SK-N-SH (cell line): ENCODE measurements around the gene TIMM17A. TPM values are rescaled to one million over a fixed set of nuclear protein-coding genes. Genes with fewer than 3 reads are reported as not detected.

ENCODE experiments used
- CTCF ChIA-PET: fragments of 300-600, 350-600 bp; formaldehyde crosslinking; extraction: SDS; loops from one replicate; lab custom pipeline; 2021; lab: Yijun Ruan, JAX
- POLR2A ChIA-PET: fragments of 350-600 bp; sonication (Branson Sonifier 250); formaldehyde crosslinking; extraction: SDS; loops from one replicate; lab custom pipeline; 2020; ENCODE audit warnings: antibody characterized with exemption, inconsistent platforms; lab: Yijun Ruan, JAX
- DNase-seq: peaks from one replicate; pipeline ENCODE4 v3.0.0; 2012
- H2AFZ ChIP-seq: fragments of 200-600 bp; sonication (generic); 2 replicates; pipeline ENCODE4 v1.8.1; 2016; ENCODE audit warnings: antibody characterized with exemption, mild to moderate bottlenecking, low read depth
- H3F3A ChIP-seq: fragments of 200-600 bp; sonication (generic); replicated peaks from 2 replicates; pipeline ENCODE3; 2016; ENCODE audit warnings: antibody characterized with exemption, mild to moderate bottlenecking; ENCODE audit not compliant: insufficient read depth
- H3K27ac ChIP-seq, 2 experiments: fragments of 200-500 bp in 1 of 2; fragments of 200-600 bp in 1 of 2; sonication (Bioruptor generic) in 1 of 2; sonication (generic), shearing (Covaris generic) in 1 of 2; 2 replicates each; pipeline versions ENCODE4 v1.5.1 to v1.6.1; 2014 to 2016; ENCODE audit warnings: low read depth in 2 of 2, inconsistent platforms in 1 of 2, low read length in 1 of 2, mild to moderate bottlenecking in 1 of 2, mixed read lengths in 1 of 2
- H3K27me3 ChIP-seq: fragments of 200-600 bp; sonication (generic), shearing (Covaris generic); 2 replicates; pipeline ENCODE4 v1.6.1; 2016; ENCODE audit warnings: mixed run types; ENCODE audit not compliant: insufficient read depth
- H3K36me3 ChIP-seq, 2 experiments: fragments of 200-500 bp in 1 of 2; fragments of 200-600 bp in 1 of 2; sonication (Bioruptor generic) in 1 of 2; sonication (generic) in 1 of 2; replicated peaks in 1 of 2; 2 replicates each; pipeline versions ENCODE3 to v1.5.1; 2014 to 2016; ENCODE audit warnings: low read length in 1 of 2, mild to moderate bottlenecking in 1 of 2; ENCODE audit not compliant: insufficient read depth in 2 of 2, control insufficient read depth in 1 of 2
- H3K4me1 ChIP-seq, 2 experiments: fragments of 200-500 bp in 1 of 2; fragments of 200-600 bp in 1 of 2; sonication (Bioruptor generic) in 1 of 2; sonication (generic), shearing (Covaris generic) in 1 of 2; 2 replicates each; pipeline versions ENCODE4 v1.5.1 to v1.6.1; 2014 to 2016; ENCODE audit warnings: low read depth in 1 of 2, low read length in 1 of 2, mixed run types in 1 of 2; ENCODE audit not compliant: insufficient read depth in 2 of 2, control insufficient read depth in 1 of 2
- H3K4me2 ChIP-seq: fragments of 200-600 bp; sonication (generic), shearing (Covaris generic); 2 replicates; pipeline ENCODE4 v1.6.1; 2017; ENCODE audit warnings: mixed run types
- H3K4me3 ChIP-seq, 2 experiments: fragments of 200-500 bp in 1 of 2; fragments of 200-600 bp in 1 of 2; sonication (Bioruptor generic) in 1 of 2; sonication (generic), shearing (Covaris generic) in 1 of 2; 2 replicates each; pipeline versions ENCODE4 v1.5.1 to v1.8.1; 2014 to 2016; ENCODE audit warnings: low read depth in 2 of 2, inconsistent platforms in 1 of 2, low read length in 1 of 2, mild to moderate bottlenecking in 1 of 2, mixed read lengths in 1 of 2, moderate library complexity in 1 of 2
- H3K79me2 ChIP-seq: fragments of 200-600 bp; sonication (generic); 2 replicates; pipeline ENCODE4 v1.8.1; 2017; ENCODE audit warnings: mild to moderate bottlenecking; ENCODE audit not compliant: insufficient read depth
- H3K9ac ChIP-seq: fragments of 200-600 bp; sonication (generic); 2 replicates; pipeline ENCODE4 v1.6.1; 2017; ENCODE audit warnings: mixed run types
- H3K9me2 ChIP-seq: fragments of 200-600 bp; sonication (generic); 2 replicates; pipeline ENCODE4 v1.6.1; 2017; ENCODE audit warnings: mixed run types
- H3K9me3 ChIP-seq: fragments of 200-600 bp; sonication (generic); 2 replicates; pipeline ENCODE4 v1.6.1; 2017; ENCODE audit warnings: mixed run types, mild to moderate bottlenecking, moderate library complexity
- H4K20me1 ChIP-seq: fragments of 200-600 bp; sonication (generic); 2 replicates; pipeline ENCODE4 v1.6.1; 2017; ENCODE audit warnings: mild to moderate bottlenecking, mixed run types; ENCODE audit not compliant: insufficient read depth
- CTCF ChIP-seq: fragments of 200-600 bp; sonication (generic); IDR thresholded peaks from 2 replicates; pipeline ENCODE4 v1.6.1; 2017; ENCODE audit warnings: antibody characterized with exemption, mild to moderate bottlenecking, moderate library complexity
- ELF1 ChIP-seq: IDR thresholded peaks from 2 replicates; pipeline ENCODE4 v1.4.0; 2012
- FOXM1 ChIP-seq: IDR thresholded peaks from 2 replicates; pipeline ENCODE4 v1.4.0; 2012; ENCODE audit warnings: low read depth, mild to moderate bottlenecking
- GABPA ChIP-seq: IDR thresholded peaks from 2 replicates; pipeline ENCODE4 v1.4.0; 2012; ENCODE audit warnings: low read depth, mild to moderate bottlenecking
- MXI1 ChIP-seq: IDR thresholded peaks from 2 replicates; pipeline ENCODE4 v1.6.1; 2012; ENCODE audit warnings: mild to moderate bottlenecking, low read depth, low read length, improper control_type of control experiment
- POLR2AphosphoS5 ChIP-seq: IDR thresholded peaks from 2 replicates; pipeline ENCODE4 v1.6.1; 2012; ENCODE audit warnings: low read depth, low read length
- RAD21 ChIP-seq: IDR thresholded peaks from 2 replicates; pipeline ENCODE4 v1.6.1; 2012; ENCODE audit warnings: mild to moderate bottlenecking, low read length
- RCOR1 ChIP-seq: fragments of 150-350 bp; IDR thresholded peaks from 2 replicates; pipeline ENCODE4 v1.6.1; 2017; ENCODE audit warnings: antibody characterized with exemption, low read length
- RFX5 ChIP-seq: IDR thresholded peaks from 2 replicates; pipeline ENCODE4 v1.6.1; 2012; ENCODE audit warnings: mild to moderate bottlenecking, improper control_type of control experiment, low read length
- RXRA ChIP-seq: IDR thresholded peaks from 2 replicates; pipeline ENCODE4 v1.4.0; 2012; ENCODE audit warnings: low read depth, mild to moderate bottlenecking, borderline replicate concordance
- SIN3A ChIP-seq: IDR thresholded peaks from 2 replicates; pipeline ENCODE4 v1.6.1; 2012; ENCODE audit warnings: low read depth, mild to moderate bottlenecking, low read length, moderate library complexity, borderline replicate concordance
- TAF1 ChIP-seq: IDR thresholded peaks from 2 replicates; pipeline ENCODE4 v1.6.1; 2012; ENCODE audit warnings: low read depth, mild to moderate bottlenecking, low read length, moderate library complexity, borderline replicate concordance
- TCF12 ChIP-seq: IDR thresholded peaks from 2 replicates; pipeline ENCODE4 v1.4.0; 2012
- YY1 ChIP-seq: IDR thresholded peaks from 2 replicates; pipeline ENCODE4 v1.4.0; 2012; ENCODE audit warnings: low read depth, mild to moderate bottlenecking
- WGBS: methylation state at CpG from one replicate; pipeline ENCODE4 v1.1.6; 2017; ENCODE audit warnings: low lambda C conversion rate; 5-methylcytosine and 5-hydroxymethylcytosine counted together
- polyA plus RNA-seq, 3 experiments: library from polyadenylated mRNA; depleted of rRNA; stranded (reverse); fragments of >200 nt; gene quantifications; 2 replicates each; pipeline ENCODE4 v1.2.3, GENCODE V29; 2012
- TF ChIP-seq, protein P1 (sequence below): fragments of 150-350 bp; IDR thresholded peaks from 2 replicates; pipeline ENCODE4 v1.6.1; 2017; ENCODE audit warnings: antibody characterized with exemption, low read length, low read depth, borderline replicate concordance
- TF ChIP-seq, protein P2 (sequence below): IDR thresholded peaks from 2 replicates; pipeline ENCODE4 v1.4.0; 2012; ENCODE audit warnings: low read depth, borderline replicate concordance
- TF ChIP-seq, protein P3 (sequence below): IDR thresholded peaks from 2 replicates; pipeline ENCODE4 v1.6.1; 2012; ENCODE audit warnings: mild to moderate bottlenecking, low read depth, low read length, moderate library complexity

TIMM17A gene
- polyA plus RNA-seq, 1 of the 3 experiments (the other 2 are of a cell fraction) = 33.6 TPM

DNA sequence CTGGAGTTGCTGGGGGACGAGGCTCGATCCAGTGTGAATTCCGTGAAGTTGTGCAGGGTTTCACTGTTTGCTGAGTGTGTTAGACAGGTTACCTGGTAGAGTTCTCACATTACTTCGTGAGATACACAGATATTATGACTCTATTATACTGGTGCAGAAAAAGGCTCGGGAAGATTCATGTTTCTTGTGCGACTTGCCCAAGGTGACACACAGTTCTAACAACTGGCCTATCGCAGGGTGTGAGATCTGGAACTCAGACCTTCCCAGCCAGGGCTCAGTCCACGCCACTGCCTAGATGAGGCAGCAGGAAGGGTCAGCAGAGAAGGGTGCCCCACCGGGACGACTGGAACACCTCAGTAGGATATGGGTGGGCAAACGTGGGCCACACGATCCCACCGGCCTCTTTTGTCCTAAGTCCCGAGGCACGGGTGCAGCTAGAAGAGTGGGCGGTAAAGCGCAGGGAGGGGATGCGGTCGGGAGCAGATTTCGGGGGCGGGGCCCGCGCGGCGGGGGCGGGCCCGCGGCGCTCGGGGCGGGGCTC, 26.8 kb downstream of the TIMM17A start:
- peaks cover 0 to 2% of the 10 kb centered on the region in 2 experiments for H3K36me3 ChIP-seq
- peaks cover 43% of the 10 kb centered on the region for H3K79me2 ChIP-seq
- H3F3A ChIP-seq = peaks cover 4% of the 10 kb centered on the region
- peak overlapping the region; percentile 32; the same call in 1 of the 2 replicates for H3K9ac ChIP-seq
- peaks cover 0 to 8% of the 10 kb centered on the region in 2 experiments; a peak in 2 of 4 replicates for H3K4me1 ChIP-seq
- TF ChIP-seq, protein P1, sequence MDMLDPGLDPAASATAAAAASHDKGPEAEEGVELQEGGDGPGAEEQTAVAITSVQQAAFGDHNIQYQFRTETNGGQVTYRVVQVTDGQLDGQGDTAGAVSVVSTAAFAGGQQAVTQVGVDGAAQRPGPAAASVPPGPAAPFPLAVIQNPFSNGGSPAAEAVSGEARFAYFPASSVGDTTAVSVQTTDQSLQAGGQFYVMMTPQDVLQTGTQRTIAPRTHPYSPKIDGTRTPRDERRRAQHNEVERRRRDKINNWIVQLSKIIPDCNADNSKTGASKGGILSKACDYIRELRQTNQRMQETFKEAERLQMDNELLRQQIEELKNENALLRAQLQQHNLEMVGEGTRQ = no peak
- TF ChIP-seq FOXM1 = no peak
- no peak for TF ChIP-seq RCOR1
- TF ChIP-seq RAD21 = no peak
- no peak for TF ChIP-seq YY1
- no peak for TF ChIP-seq RXRA
- TF ChIP-seq, all 33 proteins: peak for 0
- CTCF ChIA-PET = interaction anchor here (0.6 to 9.6 kb wide), 9 partner anchors 9 to 139 kb away, joined by 3 to 58 read pairs (median 6); partner anchors contain the start of gene SHISA4
- Histone ChIP-seq H3K4me3 (peak overlapping the region; percentile 67 to 69), H3K27ac (peak overlapping the region; percentile 23 to 66; a peak in 2 of 4 replicates), H3K9me2 (no peaks in the 10 kb centered on the region), H3K27me3 (no peaks in the 10 kb centered on the region), H3K9me3 (no peaks in the 10 kb centered on the region), H3K4me2 (peak overlapping the region; percentile 72; the same call in 1 of the 2 replicates), H4K20me1 (peaks cover 12% of the 10 kb centered on the region), H2AFZ (peak overlapping the region; percentile 69; the same call in 1 of the 2 replicates)
- 54% methylated on average over 11 of the region's 31 CpGs for whole genome bisulfite sequencing
- DNase-seq = peak; percentile 95
- POLR2A ChIA-PET = interaction anchor here (1.0 kb wide), 1 partner anchor 90 kb away, joined by 5 read pairs; no protein-coding TSS in a partner anchor

DNA sequence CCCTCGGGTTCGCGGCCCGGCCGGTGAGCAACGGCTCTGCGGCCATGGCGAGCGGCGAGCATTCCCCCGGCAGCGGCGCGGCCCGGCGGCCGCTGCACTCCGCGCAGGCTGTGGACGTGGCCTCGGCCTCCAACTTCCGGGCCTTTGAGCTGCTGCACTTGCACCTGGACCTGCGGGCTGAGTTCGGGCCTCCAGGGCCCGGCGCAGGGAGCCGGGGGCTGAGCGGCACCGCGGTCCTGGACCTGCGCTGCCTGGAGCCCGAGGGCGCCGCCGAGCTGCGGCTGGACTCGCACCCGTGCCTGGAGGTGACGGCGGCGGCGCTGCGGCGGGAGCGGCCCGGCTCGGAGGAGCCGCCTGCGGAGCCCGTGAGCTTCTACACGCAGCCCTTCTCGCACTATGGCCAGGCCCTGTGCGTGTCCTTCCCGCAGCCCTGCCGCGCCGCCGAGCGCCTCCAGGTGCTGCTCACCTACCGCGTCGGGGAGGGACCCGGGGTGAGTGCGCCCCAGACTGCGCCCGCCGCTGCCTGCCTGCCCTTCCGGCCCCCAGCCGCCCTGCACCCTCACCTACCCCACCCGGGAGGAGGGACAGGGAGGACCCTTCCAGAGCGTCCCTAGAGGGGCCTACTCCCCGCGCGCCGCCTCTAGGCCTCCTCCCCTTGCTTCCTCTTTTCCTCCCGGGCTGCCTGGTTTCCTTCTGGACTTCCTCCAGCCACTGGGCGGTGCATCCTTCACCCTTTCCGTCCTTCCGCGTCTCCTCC, 27.5 kb downstream of the TIMM17A start, which contains the start of gene RNPEP:
Gene RNPEP (plus strand): TSS at position 26 of the 757 bp plus-strand sequence. CDS start 19 bp downstream, at position 45.
- DNase-seq = peak; percentile 82
- POLR2A ChIA-PET = interaction anchor here (0.9 to 1.0 kb wide), 3 partner anchors 24 to 91 kb away, joined by 3 to 5 read pairs (median 3); no protein-coding TSS in a partner anchor

More for the DNA sequence above, 27.5 kb downstream of the TIMM17A start, which contains the start of gene RNPEP:
- H3K4me3 ChIP-seq = peak within 1 kb of the TSS; percentile 67 to 69
- CTCF ChIA-PET = interaction anchor here (0.6 to 9.6 kb wide), 10 partner anchors 10 to 152 kb away, joined by 3 to 58 read pairs (median 6); partner anchors contain the start of gene SHISA4
- H3K27ac ChIP-seq = peak within 1 kb of the TSS; percentile 66 to 78
- H3K9me3 ChIP-seq = no peaks in the 10 kb centered on the region
- H3K9ac ChIP-seq = peak within 1 kb of the TSS; percentile 62
- peak within 1 kb of the TSS; percentile 72 for H3K4me2 ChIP-seq
- peaks cover 0 to 8% of the 10 kb centered on the region in 2 experiments; a peak in 2 of 4 replicates for H3K4me1 ChIP-seq
- peaks cover 48% of the 10 kb centered on the region for H3K79me2 ChIP-seq
- H3K27me3 ChIP-seq = no peaks in the 10 kb centered on the region
- H3F3A ChIP-seq = peaks cover 4% of the 10 kb centered on the region
- H2AFZ ChIP-seq = peak within 1 kb of the TSS; percentile 69
- H4K20me1 ChIP-seq = peaks cover 12% of the 10 kb centered on the region
- no peaks in the 10 kb centered on the region for H3K9me2 ChIP-seq
- 0% methylated on average over 9 of the region's 80 CpGs for WGBS
- H3K36me3 ChIP-seq = peaks cover 0 to 2% of the 10 kb centered on the region in 2 experiments
- TF ChIP-seq SIN3A = peak; percentile 68; the same call in 1 of the 2 replicates
- TF ChIP-seq CTCF = peak; percentile 22; the same call in 1 of the 2 replicates
- peak; percentile 69 for TF ChIP-seq GABPA
- TF ChIP-seq, protein P2, sequence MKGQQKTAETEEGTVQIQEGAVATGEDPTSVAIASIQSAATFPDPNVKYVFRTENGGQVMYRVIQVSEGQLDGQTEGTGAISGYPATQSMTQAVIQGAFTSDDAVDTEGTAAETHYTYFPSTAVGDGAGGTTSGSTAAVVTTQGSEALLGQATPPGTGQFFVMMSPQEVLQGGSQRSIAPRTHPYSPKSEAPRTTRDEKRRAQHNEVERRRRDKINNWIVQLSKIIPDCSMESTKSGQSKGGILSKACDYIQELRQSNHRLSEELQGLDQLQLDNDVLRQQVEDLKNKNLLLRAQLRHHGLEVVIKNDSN = no peak
- TF ChIP-seq TAF1 = peak; percentile 76; the same call in 1 of the 2 replicates
- no peak for TF ChIP-seq TCF12
- peak; percentile 67 for TF ChIP-seq POLR2AphosphoS5
- TF ChIP-seq YY1 = peak; percentile 61
- peak; percentile 62; the same call in 1 of the 2 replicates for TF ChIP-seq ELF1
- 0 out of 2 replicates have a peak, but pooled peaks have one; percentile 3 for TF ChIP-seq MXI1
- TF ChIP-seq, protein P3, sequence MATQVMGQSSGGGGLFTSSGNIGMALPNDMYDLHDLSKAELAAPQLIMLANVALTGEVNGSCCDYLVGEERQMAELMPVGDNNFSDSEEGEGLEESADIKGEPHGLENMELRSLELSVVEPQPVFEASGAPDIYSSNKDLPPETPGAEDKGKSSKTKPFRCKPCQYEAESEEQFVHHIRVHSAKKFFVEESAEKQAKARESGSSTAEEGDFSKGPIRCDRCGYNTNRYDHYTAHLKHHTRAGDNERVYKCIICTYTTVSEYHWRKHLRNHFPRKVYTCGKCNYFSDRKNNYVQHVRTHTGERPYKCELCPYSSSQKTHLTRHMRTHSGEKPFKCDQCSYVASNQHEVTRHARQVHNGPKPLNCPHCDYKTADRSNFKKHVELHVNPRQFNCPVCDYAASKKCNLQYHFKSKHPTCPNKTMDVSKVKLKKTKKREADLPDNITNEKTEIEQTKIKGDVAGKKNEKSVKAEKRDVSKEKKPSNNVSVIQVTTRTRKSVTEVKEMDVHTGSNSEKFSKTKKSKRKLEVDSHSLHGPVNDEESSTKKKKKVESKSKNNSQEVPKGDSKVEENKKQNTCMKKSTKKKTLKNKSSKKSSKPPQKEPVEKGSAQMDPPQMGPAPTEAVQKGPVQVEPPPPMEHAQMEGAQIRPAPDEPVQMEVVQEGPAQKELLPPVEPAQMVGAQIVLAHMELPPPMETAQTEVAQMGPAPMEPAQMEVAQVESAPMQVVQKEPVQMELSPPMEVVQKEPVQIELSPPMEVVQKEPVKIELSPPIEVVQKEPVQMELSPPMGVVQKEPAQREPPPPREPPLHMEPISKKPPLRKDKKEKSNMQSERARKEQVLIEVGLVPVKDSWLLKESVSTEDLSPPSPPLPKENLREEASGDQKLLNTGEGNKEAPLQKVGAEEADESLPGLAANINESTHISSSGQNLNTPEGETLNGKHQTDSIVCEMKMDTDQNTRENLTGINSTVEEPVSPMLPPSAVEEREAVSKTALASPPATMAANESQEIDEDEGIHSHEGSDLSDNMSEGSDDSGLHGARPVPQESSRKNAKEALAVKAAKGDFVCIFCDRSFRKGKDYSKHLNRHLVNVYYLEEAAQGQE = 0 out of 2 replicates have a peak, but pooled peaks have one; percentile 20
- TF ChIP-seq RFX5 = no peak
